ENCODE data around the gene DCLK3. TPM values are rescaled to one million over a fixed set of nuclear protein-coding genes. Genes with fewer than 3 reads are reported as not detected.

Gene DCLK3
- total RNA-seq, 1 donor: not detected

DNA sequence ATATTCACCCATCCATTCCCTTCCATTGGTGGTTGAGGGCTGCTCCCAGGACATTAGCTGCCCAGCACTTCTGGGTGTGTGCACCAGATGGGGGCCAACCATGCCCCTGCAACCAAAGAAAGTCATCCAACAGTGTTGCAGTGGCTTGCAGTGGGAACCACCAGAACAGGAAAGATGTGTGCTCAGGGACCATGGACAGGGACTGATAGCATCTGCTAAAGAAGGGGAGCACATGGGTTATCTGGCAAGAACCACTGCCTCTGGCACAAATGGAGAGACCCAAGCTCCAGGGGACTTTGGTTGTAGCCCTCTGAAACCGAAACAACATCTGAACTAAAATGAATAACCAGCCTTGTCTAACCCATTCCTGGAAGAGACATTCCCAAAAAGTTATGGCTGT is 8.1 kb downstream of the DCLK3 start:
- TF ChIP-seq, protein P1, sequence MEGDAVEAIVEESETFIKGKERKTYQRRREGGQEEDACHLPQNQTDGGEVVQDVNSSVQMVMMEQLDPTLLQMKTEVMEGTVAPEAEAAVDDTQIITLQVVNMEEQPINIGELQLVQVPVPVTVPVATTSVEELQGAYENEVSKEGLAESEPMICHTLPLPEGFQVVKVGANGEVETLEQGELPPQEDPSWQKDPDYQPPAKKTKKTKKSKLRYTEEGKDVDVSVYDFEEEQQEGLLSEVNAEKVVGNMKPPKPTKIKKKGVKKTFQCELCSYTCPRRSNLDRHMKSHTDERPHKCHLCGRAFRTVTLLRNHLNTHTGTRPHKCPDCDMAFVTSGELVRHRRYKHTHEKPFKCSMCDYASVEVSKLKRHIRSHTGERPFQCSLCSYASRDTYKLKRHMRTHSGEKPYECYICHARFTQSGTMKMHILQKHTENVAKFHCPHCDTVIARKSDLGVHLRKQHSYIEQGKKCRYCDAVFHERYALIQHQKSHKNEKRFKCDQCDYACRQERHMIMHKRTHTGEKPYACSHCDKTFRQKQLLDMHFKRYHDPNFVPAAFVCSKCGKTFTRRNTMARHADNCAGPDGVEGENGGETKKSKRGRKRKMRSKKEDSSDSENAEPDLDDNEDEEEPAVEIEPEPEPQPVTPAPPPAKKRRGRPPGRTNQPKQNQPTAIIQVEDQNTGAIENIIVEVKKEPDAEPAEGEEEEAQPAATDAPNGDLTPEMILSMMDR (IDR thresholded peaks at IDR 0.05; ENCODE audit: insufficient read depth, low read depth, low read length): no peak
- no peak for DNase-seq (ENCODE audit: low read depth)
- no peak overlapping the region for H3K4me3 ChIP-seq (ENCODE audit: low read depth, low read length)

DNA sequence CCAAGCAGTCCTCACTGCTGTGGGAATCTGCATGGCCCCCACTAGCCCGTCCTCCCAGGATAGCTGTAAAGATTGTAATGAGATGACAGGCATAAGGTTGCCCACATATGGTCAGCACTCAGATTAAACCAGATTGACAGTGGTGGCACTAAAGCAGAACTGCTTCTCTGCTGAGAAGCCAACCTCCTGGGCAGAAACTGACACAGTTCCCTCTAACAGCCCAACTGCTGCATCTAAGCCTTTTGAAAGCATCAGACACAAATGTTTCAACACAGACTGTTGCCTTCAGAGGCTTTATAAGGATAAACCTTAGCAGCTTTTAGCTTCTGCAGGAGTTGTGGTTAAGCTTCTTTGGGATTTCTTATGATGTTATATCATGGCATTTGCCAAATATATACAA is 13.0 kb downstream of the DCLK3 start:
- no peak overlapping the region for H3K4me3 ChIP-seq (ENCODE audit: low read depth, low read length)
- no peak for DNase-seq (ENCODE audit: low read depth)
- TF ChIP-seq, protein P1 (IDR thresholded peaks at IDR 0.05; ENCODE audit: insufficient read depth, low read depth, low read length): no peak

GRCh38 chr3:36750737-36751136 is 13.6 kb downstream of the DCLK3 start:
- no peak overlapping the region for H3K4me3 ChIP-seq (ENCODE audit: low read depth, low read length)
- no peak for DNase-seq (ENCODE audit: low read depth)
- TF ChIP-seq, protein P1 (IDR thresholded peaks at IDR 0.05; ENCODE audit: insufficient read depth, low read depth, low read length): no peak

DNA sequence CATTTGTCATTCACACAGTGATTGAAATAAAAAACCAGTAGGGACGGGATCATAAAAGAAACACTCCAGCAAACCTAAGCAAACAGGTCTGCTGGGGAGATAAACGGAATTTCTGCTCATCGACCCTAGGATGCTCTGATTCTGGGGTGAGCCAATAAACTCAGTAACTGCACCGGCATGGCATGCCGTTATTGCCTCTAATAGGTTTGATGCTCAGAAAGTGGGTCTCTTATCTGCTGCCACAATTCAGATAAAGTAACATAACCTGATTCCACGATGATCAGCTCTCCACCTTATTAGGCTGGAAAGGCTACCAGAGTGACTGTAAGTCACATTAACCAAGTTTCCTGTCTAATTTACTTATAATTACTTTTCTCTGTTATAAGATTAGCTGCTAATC is 19.6 kb downstream of the DCLK3 start:
- no peak for DNase-seq (ENCODE audit: low read depth)
- H3K4me3 ChIP-seq (ENCODE audit: low read depth, low read length): no peak overlapping the region
- TF ChIP-seq, protein P1 (IDR thresholded peaks at IDR 0.05; ENCODE audit: insufficient read depth, low read depth, low read length): no peak

- H3K4me3 ChIP-seq (ENCODE audit: low read depth, low read length): no peak overlapping the region
- no peak for DNase-seq (ENCODE audit: low read depth)
- TF ChIP-seq, protein P1 (IDR thresholded peaks at IDR 0.05; ENCODE audit: insufficient read depth, low read depth, low read length): no peak
These were observed 20.5 kb downstream of the DCLK3 start for GRCh38 chr3:36743826-36744225.

- no peak overlapping the region for H3K4me3 ChIP-seq (ENCODE audit: low read depth, low read length)
- DNase-seq (ENCODE audit: low read depth): no peak
- TF ChIP-seq, protein P1 (IDR thresholded peaks at IDR 0.05; ENCODE audit: insufficient read depth, low read depth, low read length): peak; percentile 37
These were observed 23.1 kb downstream of the DCLK3 start for GRCh38 chr3:36741285-36741684.

- no peak for DNase-seq (ENCODE audit: low read depth)
- H3K4me3 ChIP-seq (ENCODE audit: low read depth, low read length): no peak overlapping the region
- TF ChIP-seq, protein P1 (IDR thresholded peaks at IDR 0.05; ENCODE audit: insufficient read depth, low read depth, low read length): no peak
These were observed 23.6 kb downstream of the DCLK3 start for GRCh38 chr3:36740787-36741186.

Measured in fibroblast of villous mesenchyme (primary cell).